LNCaP clone FGC (cell line): ENCODE results near the gene ZSCAN20.

Experiments used
- DNase-seq: peaks from one replicate; pipeline ENCODE4 v3.0.0-alpha.2; 2011; ENCODE audit warnings: low read depth
- H3K4me3 ChIP-seq: 2 replicates; pipeline ENCODE4 v1.5.1; 2011; ENCODE audit warnings: mild to moderate bottlenecking, low read depth, low read length, control low read depth
- CTCF ChIP-seq: IDR thresholded peaks from 2 replicates; pipeline ENCODE4 v1.5.1; 2012; ENCODE audit warnings: mild to moderate bottlenecking; ENCODE audit not compliant: control insufficient read depth, insufficient read depth; ENCODE audit errors: extremely low read depth

The ZSCAN20 gene

GRCh38 chr1:33473900-33474299, 1.5 kb downstream of the ZSCAN20 start:
- DNase-seq: no peak
- TF ChIP-seq CTCF: no peak
- no peak overlapping the region for H3K4me3 ChIP-seq

GRCh38 chr1:33477451-33477850, 5.0 kb downstream of the ZSCAN20 start:
- H3K4me3 ChIP-seq: no peak overlapping the region
- no peak for TF ChIP-seq CTCF

GRCh38 chr1:33482412-33482811, 10.0 kb downstream of the ZSCAN20 start:
- H3K4me3 ChIP-seq: no peak overlapping the region
- DNase-seq: peak; percentile 83
- TF ChIP-seq CTCF: no peak

More at GRCh38 chr1:33477451-33477850, 5.0 kb downstream of the ZSCAN20 start:
- no peak for DNase-seq

- DNase-seq: no peak
- no peak for TF ChIP-seq CTCF
Observed at GRCh38 chr1:33488624-33489023, 16.2 kb downstream of the ZSCAN20 start.

GRCh38 chr1:33494929-33495328, 22.5 kb downstream of the ZSCAN20 start:
- H3K4me3 ChIP-seq: no peak overlapping the region
- no peak for TF ChIP-seq CTCF
- no peak for DNase-seq

More at GRCh38 chr1:33488624-33489023, 16.2 kb downstream of the ZSCAN20 start:
- no peak overlapping the region for H3K4me3 ChIP-seq

- no peak for DNase-seq
- TF ChIP-seq CTCF: no peak
- H3K4me3 ChIP-seq: no peak overlapping the region
Observed at GRCh38 chr1:33497410-33497809, 25.0 kb downstream of the ZSCAN20 start.

GRCh38 chr1:33500547-33500946, 28.1 kb downstream of the ZSCAN20 start:
- DNase-seq: no peak
- no peak overlapping the region for H3K4me3 ChIP-seq
- no peak for TF ChIP-seq CTCF
